Left lung (tissue), 10 donors: Measurements from ENCODE around the gene GHR. TPM values are rescaled to one million over a fixed set of nuclear protein-coding genes. Genes with fewer than 3 reads are reported as not detected.

Experiments
- ATAC-seq: fragments of 200-7000 bp; cut with Tn5 transposase; one replicate; pipeline ENCODE4 v1.9.1; 2020; ENCODE audit warnings: moderate library complexity
- DNase-seq, 4 donors: peaks; one replicate each; pipeline ENCODE4 v3.0.0-alpha.2; 2013 to 2020
- H3K27ac ChIP-seq, 2 donors: fragments of 200-600 bp; sonication (generic) in 1 of 2; one replicate each; pipeline versions ENCODE4 v1.5.0 to v1.8.0; 2020 to 2021
- H3K27me3 ChIP-seq, 2 donors: fragments of 200-600 bp; sonication (generic) in 1 of 2; one replicate each; pipeline versions ENCODE4 v1.5.0 to v1.8.0; 2020 to 2021
- H3K36me3 ChIP-seq, 2 donors: fragments of 200-600 bp; sonication (generic) in 1 of 2; one replicate each; pipeline versions ENCODE4 v1.5.0 to v1.8.0; 2020 to 2021
- H3K4me1 ChIP-seq, 2 donors: fragments of 200-600 bp; one replicate each; pipeline ENCODE4 v1.8.0; 2021
- H3K4me3 ChIP-seq, 2 donors: fragments of 200-600 bp; sonication (generic) in 1 of 2; one replicate each; pipeline versions ENCODE4 v1.5.0 to v1.8.0; 2020 to 2021; ENCODE audit warnings: mild to moderate bottlenecking in 1 of 2
- H3K9me3 ChIP-seq, 2 donors: fragments of 200-600 bp; sonication (generic) in 1 of 2; one replicate each; pipeline versions ENCODE4 v1.5.0 to v1.8.0; 2020 to 2021
- intact Hi-C, 2 donors: fragments of 100-400 bp; cut with DNase I; formaldehyde crosslinking; loops; one replicate each; pipeline versions ENCODE4 v1.11.2 to v1.14.2; 2022
- polyA plus RNA-seq, 6 donors: library from polyadenylated mRNA; unstranded; fragments of 120-200 nt; gene quantifications; one replicate each; pipeline ENCODE4 v1.2.1, GENCODE V29; 2013; ENCODE audit not compliant: insufficient read length in 6 of 6
- total RNA-seq, 2 donors: library from RNA; stranded (reverse); fragmentation: NEBNext Ultra II Directional; extraction: Animal tissue kit (Norgen Biotek cat#: 25700); gene quantifications; one replicate each; pipeline ENCODE4 v1.2.1, GENCODE V29; 2021
- TF ChIP-seq, protein P1 (sequence below), 2 donors: fragments of 200-600 bp; sonication (generic) in 1 of 2; IDR thresholded peaks; one replicate each; pipeline versions ENCODE4 v1.5.0 to v1.8.0; 2021; ENCODE audit warnings: antibody characterized with exemption in 2 of 2
- donor health status: DM: no; HTN: yes; CAD: no.
- donor health status: DM: no; HTN: no; CAD: no.

GHR gene
- total and polyA plus RNA-seq, 8 donors = 5.7 to 30.5 (median 26.3) TPM

- no peaks in the 10 kb centered on the region for H3K27me3 ChIP-seq
- DNase-seq (no peak), ATAC-seq (peak; percentile 31)
- no peaks in the 10 kb centered on the region for H3K36me3 ChIP-seq
- no peak overlapping the region for H3K27ac ChIP-seq
- intact Hi-C loops = no loop called here
- H3K9me3 ChIP-seq = no peaks in the 10 kb centered on the region
- H3K4me3 ChIP-seq = no peak overlapping the region
- no peaks in the 10 kb centered on the region for H3K4me1 ChIP-seq
- TF ChIP-seq, protein P1, sequence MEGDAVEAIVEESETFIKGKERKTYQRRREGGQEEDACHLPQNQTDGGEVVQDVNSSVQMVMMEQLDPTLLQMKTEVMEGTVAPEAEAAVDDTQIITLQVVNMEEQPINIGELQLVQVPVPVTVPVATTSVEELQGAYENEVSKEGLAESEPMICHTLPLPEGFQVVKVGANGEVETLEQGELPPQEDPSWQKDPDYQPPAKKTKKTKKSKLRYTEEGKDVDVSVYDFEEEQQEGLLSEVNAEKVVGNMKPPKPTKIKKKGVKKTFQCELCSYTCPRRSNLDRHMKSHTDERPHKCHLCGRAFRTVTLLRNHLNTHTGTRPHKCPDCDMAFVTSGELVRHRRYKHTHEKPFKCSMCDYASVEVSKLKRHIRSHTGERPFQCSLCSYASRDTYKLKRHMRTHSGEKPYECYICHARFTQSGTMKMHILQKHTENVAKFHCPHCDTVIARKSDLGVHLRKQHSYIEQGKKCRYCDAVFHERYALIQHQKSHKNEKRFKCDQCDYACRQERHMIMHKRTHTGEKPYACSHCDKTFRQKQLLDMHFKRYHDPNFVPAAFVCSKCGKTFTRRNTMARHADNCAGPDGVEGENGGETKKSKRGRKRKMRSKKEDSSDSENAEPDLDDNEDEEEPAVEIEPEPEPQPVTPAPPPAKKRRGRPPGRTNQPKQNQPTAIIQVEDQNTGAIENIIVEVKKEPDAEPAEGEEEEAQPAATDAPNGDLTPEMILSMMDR (IDR thresholded peaks at IDR 0.05) = no peak
These were observed 74.8 kb downstream of the GHR start for GRCh38 chr5:42498000-42498399.

- no peaks in the 10 kb centered on the region for H3K4me1 ChIP-seq
- no peaks in the 10 kb centered on the region for H3K27me3 ChIP-seq
- TF ChIP-seq, protein P1 (IDR thresholded peaks at IDR 0.05) = no peak
- H3K4me3 ChIP-seq = no peak overlapping the region
- no peaks in the 10 kb centered on the region for H3K36me3 ChIP-seq
- H3K9me3 ChIP-seq = no peaks in the 10 kb centered on the region
- peak; percentile 72 for ATAC-seq
- no peak overlapping the region for H3K27ac ChIP-seq
- DNase-seq = no peak
- intact Hi-C loops = no loop called here
These were observed 75.8 kb downstream of the GHR start for GRCh38 chr5:42499016-42499415.

- TF ChIP-seq, protein P1 (IDR thresholded peaks at IDR 0.05) = no peak
- Histone ChIP-seq H3K9me3 (no peaks in the 10 kb centered on the region), H3K36me3 (no peaks in the 10 kb centered on the region), H3K4me3 (no peak overlapping the region), H3K27me3 (no peaks in the 10 kb centered on the region), H3K27ac (no peak overlapping the region), H3K4me1 (no peaks in the 10 kb centered on the region)
- intact Hi-C loops = no loop called here
- no peak for ATAC-seq
- DNase-seq = no peak
These were observed 76.9 kb downstream of the GHR start for GRCh38 chr5:42500003-42500599.

DNA sequence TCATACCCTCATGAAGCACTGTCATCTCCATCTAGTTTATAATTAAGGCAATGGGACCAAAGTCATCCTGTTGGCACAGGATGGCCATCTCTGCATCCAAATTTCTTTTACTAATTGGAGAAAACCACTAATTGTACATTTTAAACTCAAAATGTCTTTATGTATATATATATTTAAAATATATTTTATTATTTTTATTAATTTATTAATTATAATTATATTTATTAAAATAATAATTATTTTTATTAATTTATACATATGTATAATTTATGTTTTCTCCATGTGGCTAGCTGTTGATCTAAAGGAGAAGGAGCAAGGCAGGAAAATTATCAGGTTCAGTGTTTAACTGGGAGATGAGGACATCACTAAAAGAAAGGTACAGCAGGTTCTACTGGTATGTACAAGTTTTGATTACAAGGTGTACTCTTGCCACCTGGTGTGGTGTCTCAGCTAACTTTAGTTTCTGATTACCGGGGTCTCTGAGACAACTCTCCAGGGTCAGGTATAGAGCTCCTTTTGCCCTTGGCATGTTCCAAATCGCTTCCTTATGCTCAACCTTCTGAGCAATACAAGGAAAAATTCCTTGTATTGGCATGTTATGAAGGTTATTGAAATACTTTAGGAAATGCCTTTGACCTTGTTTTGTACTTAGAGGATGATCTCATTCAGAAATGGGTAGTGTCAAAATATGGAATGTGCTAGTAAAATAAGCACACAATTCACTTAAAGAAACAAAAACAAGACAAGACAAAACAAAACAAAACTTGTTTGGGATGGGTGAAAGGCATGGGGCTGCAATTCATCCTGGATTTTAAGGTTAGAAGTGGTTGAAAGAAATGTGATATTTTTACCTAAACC lies 79.6 kb downstream of the GHR start:
- Histone ChIP-seq H3K36me3 (no peaks in the 10 kb centered on the region), H3K4me3 (no peak overlapping the region), H3K27me3 (no peaks in the 10 kb centered on the region), H3K9me3 (no peaks in the 10 kb centered on the region), H3K27ac (no peak overlapping the region), H3K4me1 (no peaks in the 10 kb centered on the region)
- ATAC-seq (no peak), DNase-seq (no peak)
- TF ChIP-seq, protein P1 (IDR thresholded peaks at IDR 0.05) = no peak
- intact Hi-C loops = no loop called here

DNA sequence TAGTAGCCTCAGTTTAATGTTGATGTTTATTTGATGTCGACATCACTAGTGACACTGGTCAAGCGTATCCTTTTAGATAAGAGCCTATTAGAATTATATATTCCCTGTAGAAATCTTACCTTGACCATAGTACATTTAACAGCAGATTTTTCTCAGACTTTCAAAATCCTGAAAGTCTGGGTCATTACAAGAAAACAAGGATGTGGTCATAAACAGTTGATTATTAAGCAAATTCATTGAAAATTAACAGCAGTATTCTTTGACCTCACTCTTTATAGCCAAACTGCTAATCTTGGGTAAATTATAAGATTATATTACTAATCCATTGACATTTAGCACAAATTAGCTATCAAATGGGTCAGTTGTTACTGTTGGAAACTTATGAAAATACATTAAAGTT lies 83.4 kb downstream of the GHR start:
- TF ChIP-seq, protein P1 (IDR thresholded peaks at IDR 0.05) = no peak
- Histone ChIP-seq H3K27ac (no peak overlapping the region), H3K27me3 (no peaks in the 10 kb centered on the region), H3K36me3 (no peaks in the 10 kb centered on the region), H3K9me3 (no peaks in the 10 kb centered on the region), H3K4me1 (no peaks in the 10 kb centered on the region), H3K4me3 (no peak overlapping the region)
- intact Hi-C loops = no loop called here
- DNase-seq (no peak), ATAC-seq (no peak)
